NCI-H1694 treated with DMSO at 0.1 percent for 48 hours (cell line): ENCODE measurements around the gene DDI1.

Source experiments
- DNase-seq: peaks from one replicate; lab custom pipeline; 2025; lab: John Stamatoyannopoulos, UW

The DDI1 gene

GRCh38 chr11:104078245-104078644, 41.8 kb downstream of the DDI1 start:
- no peak for DNase-seq

- no peak for DNase-seq
Measured at GRCh38 chr11:104078995-104079394, 42.6 kb downstream of the DDI1 start.

- no peak for DNase-seq
Measured at GRCh38 chr11:104086621-104087020, 50.2 kb downstream of the DDI1 start.
